ENCODE results near the gene CPNE9.

GRCh38 chr3:9686703-9687102 is 16.9 kb upstream of the CPNE9 start:
- TF ChIP-seq POLR2AphosphoS5 (IDR thresholded peaks at IDR 0.05; ENCODE audit: low read depth, low read length) (no peak), POLR2A (IDR thresholded peaks at IDR 0.05; ENCODE audit: low read depth, low read length) (no peak), TAF1 (IDR thresholded peaks at IDR 0.05; ENCODE audit: low read depth, low read length) (no peak), SPI1 (IDR thresholded peaks at IDR 0.05; ENCODE audit: low read depth, low read length) (no peak), PAX5 (IDR thresholded peaks at IDR 0.05; ENCODE audit: insufficient read depth, low read length, severe bottlenecking) (no peak), POU2F2 (IDR thresholded peaks at IDR 0.05; ENCODE audit: low read depth, low read length) (no peak)
